Kidney epithelial cell (primary cell): ENCODE data around the gene ZNF107. TPM values are rescaled to one million over a fixed set of nuclear protein-coding genes. Genes with fewer than 3 reads are reported as not detected.

ENCODE experiments used
- DNase-seq: peaks from one replicate; pipeline ENCODE4 v3.0.0-alpha.2; 2010; ENCODE audit warnings: low read depth
- H3K27me3 ChIP-seq: 2 replicates; pipeline ENCODE4 v1.6.0; 2011; ENCODE audit warnings: low read length; ENCODE audit not compliant: control insufficient read depth, insufficient read depth
- H3K36me3 ChIP-seq: 2 replicates; pipeline ENCODE4 v1.5.1; 2011; ENCODE audit warnings: low read length; ENCODE audit not compliant: control insufficient read depth, insufficient read depth
- H3K4me3 ChIP-seq: 2 replicates; pipeline ENCODE4 v1.5.1; 2011; ENCODE audit warnings: low read depth, mild to moderate bottlenecking, control low read depth, low read length
- CTCF ChIP-seq: IDR thresholded peaks from 2 replicates; pipeline ENCODE4 v1.5.1; 2011; ENCODE audit warnings: mild to moderate bottlenecking, moderate library complexity, low read length, control low read depth, inconsistent platforms; ENCODE audit not compliant: insufficient read depth, poor library complexity, severe bottlenecking
- total RNA-seq: library from RNA; depleted of rRNA; stranded (reverse); fragments of >200 nt; gene quantifications from 2 replicates; pipeline ENCODE4 v1.2.3, GENCODE V29; 2015

The ZNF107 gene
- total RNA-seq, 1 donor from 2014 or later: 4.2 TPM

- H3K4me3 ChIP-seq: no peak overlapping the region
- H3K36me3 ChIP-seq: no peaks in the 10 kb centered on the region
- no peak for TF ChIP-seq CTCF
- no peak for DNase-seq
- H3K27me3 ChIP-seq: no peaks in the 10 kb centered on the region
Measured at GRCh38 chr7:64747802-64748201, 81.9 kb downstream of the ZNF107 start.

GRCh38 chr7:64753032-64753431, 87.1 kb downstream of the ZNF107 start:
- H3K4me3 ChIP-seq: no peak overlapping the region
- H3K27me3 ChIP-seq: no peaks in the 10 kb centered on the region
- no peaks in the 10 kb centered on the region for H3K36me3 ChIP-seq
- no peak for TF ChIP-seq CTCF
- DNase-seq: no peak

- TF ChIP-seq CTCF: no peak
- DNase-seq: no peak
- Histone ChIP-seq H3K36me3 (no peaks in the 10 kb centered on the region), H3K4me3 (no peak overlapping the region), H3K27me3 (no peaks in the 10 kb centered on the region)
Measured at GRCh38 chr7:64755865-64756264, 89.9 kb downstream of the ZNF107 start.

- H3K36me3 ChIP-seq: no peaks in the 10 kb centered on the region
- H3K4me3 ChIP-seq: no peak overlapping the region
- TF ChIP-seq CTCF: no peak
- DNase-seq: no peak
- no peaks in the 10 kb centered on the region for H3K27me3 ChIP-seq
Measured at GRCh38 chr7:64758151-64758550, 92.2 kb downstream of the ZNF107 start.

Other genes with a start within 250 kb of the ZNF107 start
- 4.0 and 7.0 TPM in 2 replicates for gene ZNF680, start 103.1 kb upstream of the ZNF107 start, total RNA-seq
- 7.4 and 9.2 TPM in 2 replicates for gene ZNF138, start 128.3 kb downstream of the ZNF107 start, total RNA-seq
- 3.8 and 5.3 TPM in 2 replicates for gene ZNF273, start 237.1 kb downstream of the ZNF107 start, total RNA-seq